ENCODE results near the gene ZNF124. TPM values are rescaled to one million over a fixed set of nuclear protein-coding genes. Genes with fewer than 3 reads are reported as not detected.
"Not testable (repeated sequence)": the region's sequence is repeated elsewhere in the genome, so short reads cannot be mapped to it uniquely, and the experiment has no call there.

ZNF124 gene
- total RNA-seq, 1 donor from 2014 or later = 273 TPM

- Mint-ChIP-seq H3K36me3 (ENCODE audit: insufficient read depth) (peaks cover 12% of the 10 kb centered on the region), H3K4me1 (ENCODE audit: low read depth) (no peaks in the 10 kb centered on the region), H3K27ac (no peak overlapping the region), H3K27me3 (no peaks in the 10 kb centered on the region), H3K4me3 (ENCODE audit: low read depth) (no peak overlapping the region), H3K9me3 (ENCODE audit: low read depth) (peaks cover 11% of the 10 kb centered on the region)
- TF ChIP-seq, protein P1, sequence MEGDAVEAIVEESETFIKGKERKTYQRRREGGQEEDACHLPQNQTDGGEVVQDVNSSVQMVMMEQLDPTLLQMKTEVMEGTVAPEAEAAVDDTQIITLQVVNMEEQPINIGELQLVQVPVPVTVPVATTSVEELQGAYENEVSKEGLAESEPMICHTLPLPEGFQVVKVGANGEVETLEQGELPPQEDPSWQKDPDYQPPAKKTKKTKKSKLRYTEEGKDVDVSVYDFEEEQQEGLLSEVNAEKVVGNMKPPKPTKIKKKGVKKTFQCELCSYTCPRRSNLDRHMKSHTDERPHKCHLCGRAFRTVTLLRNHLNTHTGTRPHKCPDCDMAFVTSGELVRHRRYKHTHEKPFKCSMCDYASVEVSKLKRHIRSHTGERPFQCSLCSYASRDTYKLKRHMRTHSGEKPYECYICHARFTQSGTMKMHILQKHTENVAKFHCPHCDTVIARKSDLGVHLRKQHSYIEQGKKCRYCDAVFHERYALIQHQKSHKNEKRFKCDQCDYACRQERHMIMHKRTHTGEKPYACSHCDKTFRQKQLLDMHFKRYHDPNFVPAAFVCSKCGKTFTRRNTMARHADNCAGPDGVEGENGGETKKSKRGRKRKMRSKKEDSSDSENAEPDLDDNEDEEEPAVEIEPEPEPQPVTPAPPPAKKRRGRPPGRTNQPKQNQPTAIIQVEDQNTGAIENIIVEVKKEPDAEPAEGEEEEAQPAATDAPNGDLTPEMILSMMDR (IDR thresholded peaks at IDR 0.05; ENCODE audit: unreplicated experiment) = no peak
- DNase-seq (ENCODE audit: low spot score, unreplicated experiment) = no peak
Measured at GRCh38 chr1:247121382-247121781, 50.4 kb downstream of the ZNF124 start.

GRCh38 chr1:247120408-247120668 is 51.5 kb downstream of the ZNF124 start:
- H3K4me1 Mint-ChIP-seq (ENCODE audit: low read depth); H3K27me3 Mint-ChIP-seq; DNase-seq (ENCODE audit: low spot score, unreplicated experiment); H3K4me3 Mint-ChIP-seq (ENCODE audit: low read depth); H3K27ac Mint-ChIP-seq; H3K36me3 Mint-ChIP-seq (ENCODE audit: insufficient read depth): not testable (repeated sequence)
- H3K9me3 Mint-ChIP-seq (ENCODE audit: low read depth) = peaks cover 11% of the 10 kb centered on the region

GRCh38 chr1:247119600-247120407 is 52.0 kb downstream of the ZNF124 start:
- peaks cover 8% of the 10 kb centered on the region for H3K36me3 Mint-ChIP-seq (ENCODE audit: insufficient read depth)
- no peaks in the 10 kb centered on the region for H3K4me1 Mint-ChIP-seq (ENCODE audit: low read depth)
- TF ChIP-seq, protein P1 (IDR thresholded peaks at IDR 0.05; ENCODE audit: unreplicated experiment) = no peak
- no peak overlapping the region for H3K4me3 Mint-ChIP-seq (ENCODE audit: low read depth)
- DNase-seq (ENCODE audit: low spot score, unreplicated experiment) = no peak
- peaks cover 8% of the 10 kb centered on the region for H3K9me3 Mint-ChIP-seq (ENCODE audit: low read depth)
- H3K27me3 Mint-ChIP-seq = no peaks in the 10 kb centered on the region
- H3K27ac Mint-ChIP-seq = no peak overlapping the region

- no peaks in the 10 kb centered on the region for H3K4me1 Mint-ChIP-seq (ENCODE audit: low read depth)
Measured at GRCh38 chr1:247118946-247119446, 52.8 kb downstream of the ZNF124 start.

GRCh38 chr1:247115545-247115944 is 56.3 kb downstream of the ZNF124 start:
- TF ChIP-seq, protein P1 (IDR thresholded peaks at IDR 0.05; ENCODE audit: unreplicated experiment) = no peak
- Mint-ChIP-seq H3K27ac (no peak overlapping the region), H3K9me3 (ENCODE audit: low read depth) (no peaks in the 10 kb centered on the region), H3K4me3 (ENCODE audit: low read depth) (no peak overlapping the region), H3K4me1 (ENCODE audit: low read depth) (peaks cover 8% of the 10 kb centered on the region), H3K27me3 (no peaks in the 10 kb centered on the region), H3K36me3 (ENCODE audit: insufficient read depth) (no peaks in the 10 kb centered on the region)
- DNase-seq (ENCODE audit: low spot score, unreplicated experiment) = no peak

More at GRCh38 chr1:247118946-247119446, 52.8 kb downstream of the ZNF124 start:
- H3K36me3 Mint-ChIP-seq (ENCODE audit: insufficient read depth) = peaks cover 3% of the 10 kb centered on the region
- H3K4me3 Mint-ChIP-seq (ENCODE audit: low read depth) = no peak overlapping the region
- H3K9me3 Mint-ChIP-seq (ENCODE audit: low read depth) = peaks cover 4% of the 10 kb centered on the region
- no peaks in the 10 kb centered on the region for H3K27me3 Mint-ChIP-seq
- TF ChIP-seq, protein P1 (IDR thresholded peaks at IDR 0.05; ENCODE audit: unreplicated experiment) = peak; percentile 33
- H3K27ac Mint-ChIP-seq = no peak overlapping the region
- no peak for DNase-seq (ENCODE audit: low spot score, unreplicated experiment)

- Mint-ChIP-seq H3K36me3 (ENCODE audit: insufficient read depth) (no peaks in the 10 kb centered on the region), H3K9me3 (ENCODE audit: low read depth) (no peaks in the 10 kb centered on the region), H3K27ac (peak overlapping the region; percentile 11), H3K27me3 (no peaks in the 10 kb centered on the region), H3K4me1 (ENCODE audit: low read depth) (peaks cover 8% of the 10 kb centered on the region), H3K4me3 (ENCODE audit: low read depth) (no peak overlapping the region)
- no peak for DNase-seq (ENCODE audit: low spot score, unreplicated experiment)
- TF ChIP-seq, protein P1 (IDR thresholded peaks at IDR 0.05; ENCODE audit: unreplicated experiment) = no peak
Measured at GRCh38 chr1:247115141-247115510, 56.7 kb downstream of the ZNF124 start.
